HepG2 (cell line): Measurements from ENCODE around the gene MCAM. TPM values are rescaled to one million over a fixed set of nuclear protein-coding genes. Genes with fewer than 3 reads are reported as not detected.

Experiments used
- ATAC-seq: fragments of 200-7000 bp; cut with Tn5 transposase; 3 replicates; pipeline ENCODE4 v1.9.1; 2020; ENCODE audit warnings: mild to moderate bottlenecking, moderate library complexity
- BruUV-seq: library from RNA; stranded (reverse); fragments of 400-500 nt; replicated peaks from 2 replicates; lab custom pipeline; 2021; lab: Mats Ljungman, UMichigan
- CTCF ChIA-PET: fragments of 300-600 bp; formaldehyde crosslinking; extraction: SDS; loops from one replicate; lab custom pipeline; 2021; ENCODE audit warnings: low total read pairs, inconsistent platforms, low intra/inter-chr PET ratio; lab: Yijun Ruan, JAX
- POLR2A ChIA-PET: fragments of 350-600 bp; sonication (Branson Sonifier 250); formaldehyde crosslinking; loops from one replicate; lab custom pipeline; 2020; ENCODE audit warnings: antibody characterized with exemption, inconsistent platforms; lab: Yijun Ruan, JAX
- DNase-seq: peaks from one replicate; pipeline ENCODE4 v3.0.0-alpha.2; 2015; ENCODE audit warnings: low spot score
- FAIRE-seq: peaks from 3 replicates; lab custom pipeline; 2011; peaks lifted over from hg19 to GRCh38; lab: Jason Lieb, UNC
- H2AFZ ChIP-seq: one replicate; pipeline ENCODE4 v1.6.1; 2011; ENCODE audit warnings: low read length, inconsistent platforms
- H3K27ac ChIP-seq: fragments of 300-600 bp; 3 replicates; pipeline ENCODE4 v1.8.0; 2011; ENCODE audit warnings: mixed run types, mild to moderate bottlenecking, mixed read lengths, low read length, inconsistent platforms; ENCODE audit not compliant: insufficient read depth; ENCODE audit errors: extremely low read length
- H3K27me3 ChIP-seq, 2 experiments: fragments of 200-600 bp in 1 of 2; 2 replicates in 1 of 2; 3 replicates in 1 of 2; pipeline versions ENCODE4 v1.6.0 to v1.8.0; 2011; ENCODE audit warnings: low read length in 2 of 2, mild to moderate bottlenecking in 2 of 2, moderate library complexity in 2 of 2, inconsistent platforms in 1 of 2; ENCODE audit not compliant: insufficient read depth in 2 of 2, control insufficient read depth in 1 of 2
- H3K36me3 ChIP-seq, 2 experiments: fragments of 200-600 bp in 1 of 2; replicated peaks in 1 of 2; 2 replicates in 1 of 2; 3 replicates in 1 of 2; pipeline versions ENCODE4 v1.5.1 to v1.8.0; 2011; ENCODE audit warnings: low read length in 2 of 2, inconsistent platforms in 1 of 2; ENCODE audit not compliant: insufficient read depth in 2 of 2, control insufficient read depth in 1 of 2
- H3K4me1 ChIP-seq: 2 replicates; pipeline ENCODE4 v1.5.1; 2012; ENCODE audit warnings: low read length, inconsistent platforms; ENCODE audit not compliant: insufficient read depth
- H3K4me2 ChIP-seq: 2 replicates; pipeline ENCODE4 v1.6.0; 2011; ENCODE audit warnings: low read depth, low read length, inconsistent platforms
- H3K4me3 ChIP-seq, 3 experiments: fragments of 200-600 bp in 1 of 3; sonication (generic), shearing (Covaris generic) in 1 of 3; replicated peaks in 1 of 3; 2 replicates each; pipeline ENCODE4 v1.5.1; 2011 to 2016; ENCODE audit warnings: low read length in 3 of 3, inconsistent platforms in 2 of 3, low read depth in 2 of 3, mild to moderate bottlenecking in 2 of 3, control low read depth in 1 of 3, mixed read lengths in 1 of 3; ENCODE audit not compliant: insufficient read depth in 1 of 3
- H3K79me2 ChIP-seq: one replicate; pipeline ENCODE4 v1.6.1; 2011; ENCODE audit warnings: low read length, inconsistent platforms; ENCODE audit not compliant: insufficient read depth
- H3K9ac ChIP-seq: 2 replicates; pipeline ENCODE4 v1.6.0; 2011; ENCODE audit warnings: mild to moderate bottlenecking, low read depth, low read length, inconsistent platforms; ENCODE audit not compliant: insufficient read depth
- H3K9me3 ChIP-seq: 2 replicates; pipeline ENCODE4 v1.5.1; 2012; ENCODE audit warnings: mild to moderate bottlenecking, low read length
- H4K20me1 ChIP-seq: 2 replicates; pipeline ENCODE4 v1.6.0; 2011; ENCODE audit warnings: inconsistent platforms, mild to moderate bottlenecking, low read length, moderate library complexity; ENCODE audit not compliant: insufficient read depth
- BRF2 ChIP-seq: sonication (generic); formaldehyde crosslinking; IDR thresholded peaks from 2 replicates; pipeline ENCODE4 v1.8.1; 2022; ENCODE audit warnings: mild to moderate bottlenecking, missing genetic modification reagents
- ELF1 ChIP-seq: sonication (generic); formaldehyde crosslinking; IDR thresholded peaks from 2 replicates; pipeline ENCODE4 v1.4.0; 2020; ENCODE audit warnings: missing genetic modification reagents
- SAP130 ChIP-seq: IDR thresholded peaks from 2 replicates; pipeline ENCODE4 v1.6.1; 2016; ENCODE audit warnings: low read depth
- STAG1 ChIP-seq: sonication (generic); formaldehyde crosslinking; IDR thresholded peaks from 2 replicates; pipeline ENCODE4 v1.4.0; 2020; ENCODE audit warnings: missing genetic modification reagents
- ZNF629 ChIP-seq: sonication (generic); formaldehyde crosslinking; conservative IDR thresholded peaks from 2 replicates; pipeline ENCODE4 v1.5.0; 2020; ENCODE audit warnings: missing genetic modification reagents
- WGBS: methylation state at CpG from one replicate; pipeline ENCODE4 v1.1.6; 2017; ENCODE audit warnings: low lambda C conversion rate; 5-methylcytosine and 5-hydroxymethylcytosine counted together
- in situ Hi-C: cut with HindIII; loops from 2 replicates; pipeline ENCODE4 v1.10.0; 2017; ENCODE audit warnings: low pct_unique_long_range_greater_than_20kb; ENCODE audit not compliant: extremely low pct_ligation_motif_present
- intact Hi-C: fragments of 100-400 bp; cut with micrococcal nuclease; formaldehyde crosslinking; loops from one replicate; pipeline ENCODE4 v1.10.0; 2022; ENCODE audit not compliant: unreplicated experiment
- polyA plus RNA-seq, 8 experiments: library from polyadenylated mRNA; depleted of rRNA in 3 of 8; stranded (reverse) in 7 of 8; unstranded in 1 of 8; fragments of >200 nt; fragmentation: Illumina TruSeq in 4 of 8; extraction: Trizol in 4 of 8; gene quantifications; 2 replicates each; pipeline versions ENCODE4 v1.2.1 to v1.2.3, GENCODE V29; 2011 to 2016; ENCODE audit warnings: low read depth in 4 of 8, missing spikeins in 1 of 8, mixed read lengths in 1 of 8; ENCODE audit not compliant: insufficient read depth in 1 of 8
- total RNA-seq, 5 experiments: library from RNA; depleted of rRNA; stranded (reverse); fragments of >200 nt; fragmentation: Illumina TruSeq; extraction: Trizol; gene quantifications; 2 replicates each; pipeline ENCODE4 v1.2.3, GENCODE V29; 2016; ENCODE audit warnings: low read depth in 1 of 5
- TF ChIP-seq, protein P1 (sequence below): sonication (generic); formaldehyde crosslinking; IDR thresholded peaks from 2 replicates; pipeline ENCODE4 v1.5.0; 2020; ENCODE audit warnings: mild to moderate bottlenecking, missing genetic modification reagents, moderate library complexity

MCAM gene
- total and polyA plus RNA-seq, 2 of the 13 experiments (the other 11 are each of a cell fraction or from before 2014, with no cell fraction given), result 12.1 to 15.2 TPM

- peaks cover 7 to 26% of the 10 kb centered on the region in 2 experiments; a peak in 4 of 5 replicates for H3K36me3 ChIP-seq
- DNase-seq, result peak; percentile 34
These were observed 32.4 kb downstream of the MCAM start for GRCh38 chr11:119284344-119285157.

More at GRCh38 chr11:119284344-119285157, 32.4 kb downstream of the MCAM start:
- BruUV-seq, result no TSS peak
- no peak for FAIRE-seq
- H3K4me3 ChIP-seq, result no peak overlapping the region
- in situ Hi-C loops (no loop called here), intact Hi-C loops (no loop called here)
- 82% methylated on average over 9 of the region's 9 CpGs for WGBS
- no peaks in the 10 kb centered on the region for H3K79me2 ChIP-seq
- ATAC-seq, result peak; percentile 76
- no peak overlapping the region for H2AFZ ChIP-seq
- no peaks in the 10 kb centered on the region for H3K4me1 ChIP-seq
- TF ChIP-seq STAG1 (CRISPR knock-in tag) (peak; percentile 56), SAP130 (CRISPR knock-in tag) (peak; percentile 31; the same call in 1 of the 2 replicates), BRF2 (CRISPR knock-in tag) (no peak), ZNF629 (CRISPR knock-in tag) (no peak), ELF1 (CRISPR knock-in tag) (peak; percentile 76)
- TF ChIP-seq, protein P1, sequence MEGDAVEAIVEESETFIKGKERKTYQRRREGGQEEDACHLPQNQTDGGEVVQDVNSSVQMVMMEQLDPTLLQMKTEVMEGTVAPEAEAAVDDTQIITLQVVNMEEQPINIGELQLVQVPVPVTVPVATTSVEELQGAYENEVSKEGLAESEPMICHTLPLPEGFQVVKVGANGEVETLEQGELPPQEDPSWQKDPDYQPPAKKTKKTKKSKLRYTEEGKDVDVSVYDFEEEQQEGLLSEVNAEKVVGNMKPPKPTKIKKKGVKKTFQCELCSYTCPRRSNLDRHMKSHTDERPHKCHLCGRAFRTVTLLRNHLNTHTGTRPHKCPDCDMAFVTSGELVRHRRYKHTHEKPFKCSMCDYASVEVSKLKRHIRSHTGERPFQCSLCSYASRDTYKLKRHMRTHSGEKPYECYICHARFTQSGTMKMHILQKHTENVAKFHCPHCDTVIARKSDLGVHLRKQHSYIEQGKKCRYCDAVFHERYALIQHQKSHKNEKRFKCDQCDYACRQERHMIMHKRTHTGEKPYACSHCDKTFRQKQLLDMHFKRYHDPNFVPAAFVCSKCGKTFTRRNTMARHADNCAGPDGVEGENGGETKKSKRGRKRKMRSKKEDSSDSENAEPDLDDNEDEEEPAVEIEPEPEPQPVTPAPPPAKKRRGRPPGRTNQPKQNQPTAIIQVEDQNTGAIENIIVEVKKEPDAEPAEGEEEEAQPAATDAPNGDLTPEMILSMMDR (CRISPR knock-in tag), result peak; percentile 54
- no peak overlapping the region for H3K9ac ChIP-seq
- ChIA-PET CTCF (interaction anchor here (1.2 kb wide), 1 partner anchor 37 kb away, joined by 4 read pairs; no protein-coding TSS in a partner anchor), POLR2A (no interaction called here)
- no peak overlapping the region for H3K27ac ChIP-seq
- no peak overlapping the region for H3K4me2 ChIP-seq
- H4K20me1 ChIP-seq, result no peaks in the 10 kb centered on the region
- no peaks in the 10 kb centered on the region for H3K9me3 ChIP-seq
- H3K27me3 ChIP-seq, result no peaks in the 10 kb centered on the region
